Adrenal gland (tissue), 5 donors: ENCODE data around the gene HPS3.

Experiments
- POLR2A ChIP-seq, 2 donors: fragments of 450-650 bp; IDR thresholded peaks; one replicate each; pipeline ENCODE4 v1.6.1; 2017; ENCODE audit warnings: antibody characterized with exemption in 2 of 2, mild to moderate bottlenecking in 2 of 2, moderate library complexity in 1 of 2
- TF ChIP-seq, protein P1 (sequence below), 6 experiments: fragments of 450-650 bp in 4 of 6; fragments of 200-600 bp in 2 of 6; sonication (generic) in 1 of 6; IDR thresholded peaks; 1 replicate in 5 of 6; 2 replicates in 1 of 6; pipeline versions ENCODE4 v1.5.1 to v1.8.0; 2016 to 2021; ENCODE audit warnings: antibody characterized with exemption in 6 of 6, mild to moderate bottlenecking in 2 of 6, moderate library complexity in 1 of 6
- donor health status: DM: no; HTN: no; CAD: no.

DNA sequence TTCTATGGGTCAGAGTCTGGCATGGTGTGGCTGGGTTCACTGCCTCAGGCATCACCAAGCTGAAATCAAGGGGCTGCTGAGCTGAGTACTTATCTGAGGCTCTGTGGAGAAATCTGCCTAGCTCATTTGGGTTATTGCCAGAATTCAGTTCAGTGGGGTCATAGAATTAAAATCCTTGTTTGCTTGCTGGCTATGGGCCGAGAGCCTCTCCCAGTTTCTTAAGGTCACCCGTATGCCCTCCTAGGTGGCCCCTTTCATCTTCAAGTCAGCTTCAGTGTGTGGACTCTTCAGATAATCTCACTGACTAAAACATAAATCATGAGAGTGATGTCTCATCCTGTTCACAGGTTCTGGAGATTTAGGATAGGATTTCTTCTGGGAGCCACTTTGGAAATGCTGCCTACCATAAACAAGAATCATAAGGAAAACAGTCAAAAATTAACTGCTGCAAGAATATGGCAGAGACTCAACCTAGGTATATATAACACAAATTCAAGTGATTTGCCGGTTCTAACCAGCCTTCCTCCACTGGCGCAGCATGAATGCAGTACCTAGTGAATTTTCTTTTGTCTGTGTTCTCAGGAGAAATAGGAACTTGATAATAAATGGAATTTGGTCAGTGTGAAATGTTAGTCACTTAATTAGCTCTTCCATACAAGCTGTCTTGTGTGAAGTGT, 86.9 kb downstream of the HPS3 start:
- TF ChIP-seq, protein P1, sequence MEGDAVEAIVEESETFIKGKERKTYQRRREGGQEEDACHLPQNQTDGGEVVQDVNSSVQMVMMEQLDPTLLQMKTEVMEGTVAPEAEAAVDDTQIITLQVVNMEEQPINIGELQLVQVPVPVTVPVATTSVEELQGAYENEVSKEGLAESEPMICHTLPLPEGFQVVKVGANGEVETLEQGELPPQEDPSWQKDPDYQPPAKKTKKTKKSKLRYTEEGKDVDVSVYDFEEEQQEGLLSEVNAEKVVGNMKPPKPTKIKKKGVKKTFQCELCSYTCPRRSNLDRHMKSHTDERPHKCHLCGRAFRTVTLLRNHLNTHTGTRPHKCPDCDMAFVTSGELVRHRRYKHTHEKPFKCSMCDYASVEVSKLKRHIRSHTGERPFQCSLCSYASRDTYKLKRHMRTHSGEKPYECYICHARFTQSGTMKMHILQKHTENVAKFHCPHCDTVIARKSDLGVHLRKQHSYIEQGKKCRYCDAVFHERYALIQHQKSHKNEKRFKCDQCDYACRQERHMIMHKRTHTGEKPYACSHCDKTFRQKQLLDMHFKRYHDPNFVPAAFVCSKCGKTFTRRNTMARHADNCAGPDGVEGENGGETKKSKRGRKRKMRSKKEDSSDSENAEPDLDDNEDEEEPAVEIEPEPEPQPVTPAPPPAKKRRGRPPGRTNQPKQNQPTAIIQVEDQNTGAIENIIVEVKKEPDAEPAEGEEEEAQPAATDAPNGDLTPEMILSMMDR (IDR thresholded peaks at IDR 0.05), result no peak
- TF ChIP-seq POLR2A (IDR thresholded peaks at IDR 0.05), result no peak
